Kidney capillary endothelial cell (primary cell): Measurements from ENCODE around the gene RETREG3.
"Not testable (repeated sequence)": the region's sequence is repeated elsewhere in the genome, so short reads cannot be mapped to it uniquely, and the experiment has no call there.

Experiments used
- DNase-seq: peaks from one replicate; pipeline ENCODE4 v3.0.0-alpha.2; 2018; ENCODE audit warnings: low spot score

Gene RETREG3

DNA sequence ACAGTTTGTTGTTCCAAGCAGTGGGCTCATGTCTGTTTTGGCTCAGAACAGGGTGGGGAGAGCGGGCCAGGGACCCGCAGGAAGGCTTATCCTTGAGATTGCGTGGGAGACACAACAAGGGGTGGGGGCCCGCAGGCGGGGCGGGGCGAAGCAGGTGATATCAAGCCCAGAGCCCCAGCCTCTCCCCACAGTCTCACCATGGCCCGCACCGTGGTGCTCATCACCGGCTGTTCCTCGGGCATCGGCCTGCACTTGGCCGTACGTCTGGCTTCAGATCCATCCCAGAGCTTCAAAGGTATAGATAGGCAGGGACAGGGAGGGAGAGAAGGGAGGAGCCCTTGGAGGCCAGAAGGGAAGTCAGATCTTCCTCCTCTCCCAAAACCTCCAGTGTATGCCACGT lies 56.4 kb downstream of the RETREG3 start, which contains the start of gene HSD17B1:
Gene HSD17B1, plus strand, starts transcription at position 188 of the 400 bp plus-strand sequence. Its CDS starts 11 bp downstream, at position 199.
- not testable (repeated sequence) for DNase-seq

DNA sequence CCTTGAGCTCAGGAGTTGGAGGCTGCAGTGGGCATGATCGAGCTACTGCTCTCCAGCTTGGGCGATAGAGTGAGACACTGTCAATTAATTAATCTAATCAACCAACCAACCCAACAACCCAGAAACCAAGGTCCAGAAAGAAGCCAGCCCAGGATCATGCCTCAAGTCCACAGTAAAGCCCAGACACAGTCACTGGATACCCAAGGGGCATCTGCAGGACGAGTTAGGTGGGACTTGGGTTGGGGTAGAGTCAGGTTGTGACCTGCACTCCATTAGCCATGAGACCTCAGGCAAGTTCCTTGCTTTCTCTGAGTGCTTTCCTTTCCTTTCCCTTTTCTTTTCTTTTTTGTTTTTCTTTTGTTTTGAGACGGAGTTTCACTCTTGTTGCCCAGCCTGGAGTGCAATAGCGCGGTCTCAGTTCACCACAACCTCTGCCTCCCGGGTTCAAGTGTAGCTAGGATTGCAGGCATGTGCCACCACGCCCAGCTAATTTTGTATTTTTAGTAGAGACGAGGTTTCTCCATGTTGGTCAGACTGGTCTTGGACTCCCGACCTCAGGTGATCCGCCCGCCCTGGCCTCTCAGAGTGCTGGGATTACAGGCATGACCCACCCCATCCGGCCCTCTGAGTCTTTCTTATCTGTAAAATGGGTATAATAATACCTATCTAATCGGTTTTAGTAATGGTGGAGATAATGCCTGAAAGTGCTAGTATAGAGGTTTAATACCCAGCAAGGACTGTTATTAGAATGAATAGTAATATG lies 60.0 kb downstream of the RETREG3 start:
- DNase-seq, result no peak

DNA sequence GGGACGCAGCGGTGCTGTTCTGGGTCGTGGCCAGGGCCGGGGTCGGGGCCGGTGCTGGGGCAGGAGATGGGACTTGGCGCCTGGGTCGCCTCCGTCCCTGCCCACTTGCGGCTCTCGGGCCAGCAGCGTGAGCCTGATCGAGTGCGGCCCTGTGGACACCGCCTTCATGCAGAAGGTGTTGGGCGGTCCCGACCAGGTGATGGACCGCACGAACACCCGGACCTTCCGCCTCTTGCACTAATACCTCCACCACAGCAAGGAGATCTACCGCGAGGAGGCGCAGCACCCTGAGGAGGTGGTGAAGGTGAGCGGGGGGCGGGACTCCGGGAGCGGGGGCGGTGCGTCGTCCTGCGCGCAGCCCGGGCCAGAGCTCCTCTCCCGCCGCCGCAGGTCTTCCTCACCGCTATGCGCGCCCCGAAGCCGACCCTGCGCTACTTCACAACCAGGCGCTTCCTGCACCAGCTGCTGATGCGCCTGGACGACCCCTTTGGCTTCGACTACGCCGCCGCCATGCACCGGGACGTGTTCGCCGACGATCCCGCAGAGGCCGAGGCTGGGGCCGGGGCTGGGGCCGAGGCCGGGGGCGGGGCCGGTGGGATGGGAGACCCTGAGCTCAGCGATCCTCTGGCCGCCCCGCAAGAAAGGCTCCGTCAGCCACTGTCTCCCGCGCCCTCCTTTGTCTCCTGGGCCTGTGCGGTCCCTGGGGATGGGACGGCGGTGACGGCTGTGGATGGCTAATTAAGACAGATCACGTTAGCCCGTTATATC lies 60.9 kb downstream of the RETREG3 start:
- no peak for DNase-seq

DNA sequence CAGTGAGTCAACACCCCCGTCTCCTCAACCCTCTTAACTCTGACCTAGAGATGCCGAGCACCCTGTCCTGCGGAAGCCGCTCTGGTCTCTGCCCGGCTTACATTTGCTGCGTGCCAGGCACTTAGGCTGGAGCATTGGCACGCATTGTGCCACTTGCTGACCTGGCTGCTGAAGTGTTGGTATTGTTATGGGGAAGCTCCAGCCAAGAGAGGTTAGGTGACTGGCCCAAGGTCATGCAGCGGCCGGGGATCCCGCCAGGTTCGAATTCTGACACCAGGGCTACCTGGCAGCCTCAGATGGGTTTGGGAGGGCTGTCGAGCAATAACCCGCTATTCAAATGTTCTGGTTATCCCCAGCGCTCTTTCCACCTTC lies 61.5 kb downstream of the RETREG3 start:
- no peak for DNase-seq

GRCh38 chr17:42547001-42547461 lies 62.1 kb downstream of the RETREG3 start:
- no peak for DNase-seq

DNA sequence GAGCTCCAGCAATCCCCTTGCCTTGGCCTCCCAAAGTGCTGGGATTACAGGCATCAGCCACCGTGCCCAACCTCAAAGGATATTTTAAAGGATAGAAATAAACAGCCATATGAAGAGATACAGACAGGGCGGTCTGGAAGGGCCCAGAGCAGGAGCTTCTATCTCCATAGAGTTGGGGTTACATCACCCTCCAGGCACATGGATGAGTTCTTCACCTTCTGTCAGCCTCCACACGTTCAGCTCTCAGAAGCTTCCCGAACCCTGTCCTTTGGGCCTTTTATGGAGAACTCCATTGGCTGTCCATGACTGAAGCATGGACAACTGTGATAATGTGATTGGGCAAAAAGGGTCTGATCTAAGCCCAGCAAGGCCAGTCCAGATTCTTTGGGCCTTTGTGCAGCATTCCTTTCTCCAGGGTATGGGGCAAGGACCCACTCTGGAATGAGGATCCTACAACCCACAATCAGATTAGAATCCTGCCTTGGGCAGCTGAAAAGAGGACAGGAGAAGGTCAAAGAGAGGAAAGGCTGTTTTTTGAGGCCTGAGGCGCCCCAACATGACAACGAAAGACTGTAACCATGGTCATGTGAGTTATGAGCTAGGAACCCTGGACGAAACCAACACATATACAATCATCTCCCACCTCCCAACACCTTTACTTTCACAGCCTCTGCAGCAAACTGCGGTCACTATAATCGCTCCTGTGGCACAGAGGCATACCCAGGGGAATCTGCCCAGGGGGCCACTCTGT lies 63.2 kb downstream of the RETREG3 start:
- DNase-seq, result not testable (repeated sequence)

DNA sequence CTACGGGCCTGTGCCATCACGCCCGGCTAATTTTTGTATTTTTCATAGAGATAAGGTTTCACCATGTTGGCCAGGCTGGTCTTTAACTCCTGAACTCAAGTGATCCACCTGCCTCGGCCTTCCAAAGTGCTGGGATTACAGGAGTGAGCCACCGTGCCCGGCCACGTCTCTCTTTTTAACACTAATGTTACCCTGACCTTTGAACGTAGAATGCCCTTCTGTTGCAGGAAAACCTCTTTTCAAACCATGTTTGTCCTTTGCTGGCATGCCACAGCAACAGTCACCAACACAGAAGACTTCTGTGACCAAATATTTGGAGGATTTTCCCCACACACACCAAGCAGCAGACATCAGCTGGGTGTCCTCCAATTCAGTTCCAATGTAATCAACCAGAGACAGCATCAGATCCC lies 64.3 kb downstream of the RETREG3 start:
- no peak for DNase-seq

- DNase-seq, result no peak
Measured at GRCh38 chr17:42543190-42544079, 65.7 kb downstream of the RETREG3 start.

GRCh38 chr17:42541041-42541833 lies 67.9 kb downstream of the RETREG3 start:
- peak; percentile 52 for DNase-seq

DNA sequence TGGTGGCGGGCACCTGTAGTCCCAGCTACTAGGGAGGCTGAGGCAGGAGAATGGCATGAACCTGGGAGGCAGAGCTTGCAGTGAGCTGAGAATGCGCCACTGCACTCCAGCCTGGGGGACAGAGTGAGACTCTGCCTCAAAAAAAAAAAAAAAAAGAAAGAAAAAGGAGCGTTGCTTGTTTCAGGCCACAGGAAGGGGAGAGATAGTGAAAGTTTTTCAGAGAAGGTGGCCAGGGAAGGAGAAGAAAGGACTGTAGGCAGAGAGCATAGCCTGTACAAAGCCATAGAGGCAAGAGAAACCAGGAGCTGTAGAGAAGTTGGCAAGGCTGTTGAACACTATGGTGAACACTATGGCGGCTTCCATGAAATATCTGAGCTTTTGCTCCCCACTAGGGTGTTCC lies 68.6 kb downstream of the RETREG3 start:
- DNase-seq, result not testable (repeated sequence)

GRCh38 chr17:42538482-42538881 lies 70.7 kb downstream of the RETREG3 start:
- DNase-seq, result no peak

DNA sequence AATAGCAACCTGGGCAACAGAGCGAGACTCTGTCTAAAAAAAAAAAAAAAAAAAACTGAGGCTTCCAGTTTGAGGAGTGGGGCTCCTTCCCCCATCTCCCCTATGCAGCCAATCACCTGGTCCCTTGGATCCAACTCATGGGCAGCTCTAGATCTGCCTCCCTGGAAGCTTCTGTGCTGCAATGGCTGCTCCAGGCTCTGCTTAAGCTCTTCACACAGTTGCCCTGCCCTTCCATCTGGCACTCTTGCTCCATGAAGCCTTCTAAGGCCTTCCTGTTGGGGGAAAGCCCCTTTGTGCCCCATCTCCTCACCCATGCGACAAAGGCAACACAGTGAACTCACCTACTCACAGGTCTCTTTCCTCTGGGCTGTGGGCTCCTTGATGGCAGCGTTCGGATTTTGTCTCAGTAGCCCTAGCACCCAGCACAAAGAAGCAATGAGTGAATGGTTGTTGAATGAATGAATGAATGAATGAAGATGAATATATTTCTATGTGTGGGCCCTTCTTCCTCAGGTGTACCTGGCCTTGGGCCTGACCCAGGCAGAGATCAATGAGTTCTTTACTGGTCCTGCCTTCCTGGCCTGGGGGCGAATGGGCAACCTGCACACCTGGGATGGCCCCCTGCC lies 71.2 kb downstream of the RETREG3 start:
- DNase-seq, result no peak

DNA sequence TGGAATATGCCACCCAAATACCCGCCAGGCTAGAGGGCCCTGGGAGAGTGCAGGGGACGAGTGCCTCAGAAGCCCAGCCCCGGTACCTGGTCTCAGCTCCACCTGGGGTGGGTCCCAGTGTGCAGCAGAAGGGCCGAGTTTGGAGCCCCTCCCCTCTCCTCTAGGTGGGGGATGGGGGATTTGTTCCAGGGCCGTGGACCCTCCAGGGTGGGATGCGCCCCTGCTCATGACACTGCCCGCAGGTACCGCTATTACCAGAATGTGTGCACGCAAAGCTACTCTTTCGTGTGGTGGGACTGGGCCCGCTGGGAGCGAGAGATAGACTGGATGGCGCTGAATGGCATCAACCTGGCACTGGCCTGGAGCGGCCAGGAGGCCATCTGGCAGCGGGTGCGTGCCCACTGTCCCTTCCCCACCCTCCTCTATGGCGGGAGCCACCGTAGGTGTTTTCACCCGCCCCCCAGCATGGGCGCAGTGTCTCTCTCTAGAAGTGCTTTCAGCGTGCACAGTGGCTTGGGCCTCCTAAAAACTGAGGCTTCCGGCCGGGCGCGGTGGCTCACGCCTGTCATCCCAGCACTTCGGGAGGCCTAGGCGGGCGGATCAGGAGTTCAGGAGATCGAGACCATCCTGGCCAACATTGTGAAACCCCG lies 71.9 kb downstream of the RETREG3 start:
- no peak for DNase-seq

- peak; percentile 58 for DNase-seq
Measured at GRCh38 chr17:42536372-42537155, 72.6 kb downstream of the RETREG3 start.

DNA sequence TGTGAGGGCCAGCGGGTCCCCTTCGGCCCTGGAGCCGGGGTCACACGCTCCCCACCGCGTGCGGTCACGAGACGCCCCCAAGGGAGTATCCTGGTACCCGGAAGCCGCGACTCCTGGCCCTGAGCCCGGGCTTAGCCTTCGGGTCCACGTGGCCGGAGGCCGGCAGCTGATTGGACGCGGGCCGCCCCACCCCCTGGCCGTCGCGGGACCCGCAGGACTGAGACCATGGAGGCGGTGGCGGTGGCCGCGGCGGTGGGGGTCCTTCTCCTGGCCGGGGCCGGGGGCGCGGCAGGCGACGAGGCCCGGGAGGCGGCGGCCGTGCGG lies 73.2 kb downstream of the RETREG3 start, which contains the start of gene NAGLU:
Gene NAGLU, plus strand, starts transcription at position 194 of the 324 bp plus-strand sequence. Its CDS starts 32 bp downstream, at position 226.
- peak; percentile 83 for DNase-seq

DNA sequence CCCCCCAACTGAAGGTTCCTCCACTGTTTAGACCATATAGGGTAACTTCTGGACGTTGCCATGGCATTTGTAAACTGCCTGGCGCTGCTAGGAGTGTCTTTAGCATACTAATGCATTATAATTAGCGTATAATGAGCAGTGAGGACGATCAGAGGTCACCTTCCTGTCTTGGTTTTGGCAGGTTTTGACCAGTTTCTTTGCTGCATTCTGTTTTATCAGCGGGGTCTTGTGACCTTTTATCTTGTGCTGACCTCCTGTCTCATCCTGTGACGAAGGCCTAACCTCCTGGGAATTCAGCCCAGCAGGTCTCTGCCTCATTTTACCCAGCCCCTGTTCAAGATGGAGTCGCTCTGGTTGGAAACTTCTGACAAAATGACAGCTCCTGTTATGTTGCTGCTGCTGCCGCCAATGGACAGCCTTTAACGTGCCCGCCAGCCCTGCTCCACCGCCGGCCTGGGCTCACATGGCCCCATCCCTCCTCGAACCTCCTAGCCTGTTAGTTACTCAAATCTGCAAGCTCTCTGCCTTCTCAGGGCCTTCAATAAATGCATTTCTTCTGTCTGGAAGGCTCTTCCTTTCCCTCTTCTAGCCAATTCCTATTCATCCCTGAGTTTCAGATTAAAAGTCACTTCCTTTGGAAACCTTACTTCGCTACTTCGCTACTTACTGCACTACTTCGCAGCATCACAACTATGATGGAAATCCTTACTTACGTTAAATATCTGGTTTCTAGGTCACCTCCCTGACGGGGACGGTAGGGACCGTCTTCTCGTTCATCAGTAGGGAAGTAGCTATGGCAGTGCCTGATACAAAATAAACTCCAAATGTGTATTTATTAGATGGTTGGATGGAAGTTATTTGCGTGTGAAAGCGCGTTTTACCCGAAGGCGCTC lies 73.8 kb downstream of the RETREG3 start:
- DNase-seq, result no peak

GRCh38 chr17:42531455-42532354 lies 77.5 kb downstream of the RETREG3 start:
- DNase-seq, result peak; percentile 74
